HG03139 (cell line): Measurements from ENCODE around the gene TIGD2.

Source experiments
- ATAC-seq: cut with Tn5 transposase; IDR thresholded peaks from one replicate; pipeline ENCODE4 v1.9.1; 2021; ENCODE audit not compliant: unreplicated experiment

TIGD2 gene

DNA sequence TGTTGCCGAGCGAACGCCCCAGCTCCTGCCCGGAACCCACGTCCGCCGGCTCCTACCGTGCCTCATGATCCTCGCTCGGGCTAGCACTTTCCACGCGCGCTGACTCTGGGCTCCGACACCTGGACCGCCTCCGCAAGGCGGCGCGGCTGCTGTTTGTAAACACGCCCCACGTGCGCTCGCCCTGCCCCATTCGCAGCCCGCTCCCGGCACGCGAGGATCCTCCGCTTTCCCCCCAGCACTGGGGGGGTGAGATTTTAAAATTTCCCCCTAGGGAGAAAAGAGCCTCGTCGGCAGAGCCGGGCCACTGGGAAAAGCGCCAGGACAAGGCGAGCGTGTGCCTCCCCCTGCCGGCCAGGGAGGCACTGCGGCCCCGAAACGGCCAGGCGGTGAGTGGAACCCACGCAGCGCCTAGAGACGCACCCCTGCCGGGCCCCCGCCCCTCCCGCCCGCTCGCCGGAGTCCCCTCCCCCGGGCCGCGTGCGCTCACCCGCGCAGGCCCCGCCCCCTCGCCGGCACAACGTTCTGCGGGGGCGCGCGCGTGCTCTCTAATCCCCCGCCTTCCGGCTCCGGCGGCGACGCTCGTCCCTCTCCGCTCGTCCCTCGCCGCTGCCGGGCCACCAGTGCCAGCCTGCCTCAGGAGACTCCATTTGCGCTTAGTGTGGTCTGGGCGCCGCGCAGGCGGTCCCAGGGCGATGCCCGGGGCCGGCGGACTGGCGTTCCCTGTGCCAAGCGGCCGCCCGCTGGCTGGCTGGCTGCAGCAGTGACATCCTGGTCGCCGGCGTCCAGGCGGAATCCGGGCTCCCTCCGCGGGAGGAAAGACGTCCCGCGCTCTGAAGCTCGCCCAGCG, at the start of gene TIGD2:
Gene TIGD2 (plus strand): TSS at position 548 of the 847 bp plus-strand sequence. CDS start 1,442 bp downstream, outside the sequence.
- peak; percentile 93 for ATAC-seq

DNA sequence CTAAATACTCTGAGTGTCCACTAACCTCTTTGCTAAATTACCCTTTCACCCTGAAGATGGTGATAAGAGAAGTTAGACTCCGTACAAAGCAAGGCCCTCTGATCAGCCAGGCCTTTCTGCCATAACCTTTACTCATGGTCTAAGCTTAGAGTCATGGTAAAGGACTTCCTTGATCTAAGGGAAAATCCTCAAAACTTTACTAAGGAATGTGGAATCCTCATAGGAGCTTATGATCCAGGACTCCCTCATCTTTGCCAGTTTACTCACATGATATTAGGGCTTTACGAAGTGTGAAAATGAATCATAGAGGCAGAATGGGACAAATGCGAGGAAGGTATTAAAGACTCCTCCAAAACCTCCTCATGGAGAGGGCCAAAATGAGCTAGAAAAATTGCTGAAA, 46.5 kb upstream of the TIGD2 start:
- no peak for ATAC-seq

DNA sequence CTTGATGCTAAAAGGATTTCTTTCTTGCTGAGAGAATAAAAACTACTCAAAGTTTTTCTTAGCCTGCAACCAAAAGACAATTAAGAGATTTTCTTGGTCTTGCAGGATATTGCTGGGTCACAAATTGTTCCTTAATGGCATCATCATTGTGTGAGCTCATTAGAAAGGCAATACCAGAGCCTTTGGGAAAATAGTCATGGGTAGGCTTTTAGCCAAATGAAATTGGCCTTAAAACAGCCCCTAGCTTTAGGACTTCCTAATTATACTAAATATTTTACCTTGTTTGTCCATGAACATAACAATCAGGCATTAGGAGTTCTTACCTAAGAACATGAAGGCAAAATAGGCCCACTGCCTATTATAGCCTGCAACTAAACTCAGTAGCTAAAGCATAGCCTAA, 43.9 kb upstream of the TIGD2 start:
- ATAC-seq: no peak

DNA sequence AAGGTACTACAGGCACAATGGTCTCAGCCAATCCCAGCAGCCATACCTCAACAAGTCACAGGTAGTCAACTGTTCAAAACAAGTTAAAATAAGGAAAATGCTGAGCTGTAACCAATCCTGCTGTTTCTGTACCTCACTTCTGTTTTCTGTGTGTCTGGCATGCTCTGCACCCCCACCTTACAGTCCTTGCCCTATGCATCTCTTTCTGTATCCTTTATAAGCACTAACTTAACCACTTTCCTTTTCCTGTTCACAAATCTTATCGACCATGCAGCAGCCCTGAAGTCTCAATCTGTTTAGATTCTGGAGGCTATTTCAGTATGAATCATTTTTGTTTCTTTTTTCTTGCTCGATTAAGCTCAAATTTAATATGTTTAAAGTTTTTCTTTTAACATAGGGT, 41.9 kb upstream of the TIGD2 start:
- ATAC-seq: peak; percentile 78

DNA sequence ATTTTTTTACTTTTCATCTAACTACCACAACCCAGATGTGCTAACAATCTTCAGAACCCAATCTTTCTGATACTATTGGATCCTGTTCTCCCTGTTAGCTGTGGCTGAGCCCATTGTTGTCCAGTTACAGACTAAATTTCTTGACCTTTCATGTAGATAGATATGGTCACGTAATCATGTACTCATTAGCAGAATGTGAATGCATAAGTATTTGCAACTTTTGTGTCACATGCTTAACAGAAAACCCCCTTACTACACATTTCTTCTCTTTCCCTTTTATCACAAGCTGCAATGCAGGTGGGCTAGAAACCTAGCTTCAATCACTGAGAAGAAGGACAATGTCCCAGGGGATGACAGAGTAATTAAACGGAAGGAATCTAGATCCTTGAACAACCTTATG, 41.3 kb upstream of the TIGD2 start:
- ATAC-seq: peak; percentile 42

DNA sequence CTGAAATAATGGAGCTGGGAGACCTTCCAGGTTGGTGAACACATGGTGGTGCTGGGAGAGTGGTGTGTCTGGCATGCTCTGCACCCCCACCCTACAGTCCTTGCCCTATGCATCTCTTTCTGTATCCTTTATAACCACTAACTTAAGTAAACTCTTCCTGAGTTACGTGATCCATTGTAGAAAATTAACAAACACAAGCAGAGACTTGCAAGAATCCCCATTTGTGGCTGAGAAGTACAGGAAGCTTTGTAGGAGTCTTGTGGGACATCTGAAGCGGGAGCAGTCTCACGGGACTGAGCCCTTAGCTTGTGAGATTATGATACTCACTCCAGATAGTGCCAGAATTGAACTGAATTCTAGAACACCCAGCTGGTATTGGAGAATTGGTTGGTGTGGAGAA, 40.0 kb upstream of the TIGD2 start:
- no peak for ATAC-seq

DNA sequence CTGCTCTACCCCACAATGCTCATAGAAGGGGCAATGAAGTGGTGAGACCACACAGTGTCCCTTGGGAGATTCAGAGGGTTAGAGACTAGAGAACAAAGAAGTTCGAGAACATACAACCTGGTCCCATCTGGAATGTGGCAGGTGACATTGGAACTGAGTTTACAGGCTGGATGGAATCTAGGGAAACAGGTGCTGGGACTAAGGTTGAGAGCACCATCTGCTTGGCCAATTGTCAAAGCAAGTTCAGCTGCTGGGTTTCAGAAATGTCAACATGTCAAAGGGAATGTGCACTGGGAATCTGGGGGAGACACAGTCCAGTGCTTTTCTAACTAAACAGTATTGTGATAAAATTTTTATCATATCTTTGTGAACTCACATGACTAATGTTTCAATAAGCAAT, 38.4 kb upstream of the TIGD2 start:
- ATAC-seq: no peak

DNA sequence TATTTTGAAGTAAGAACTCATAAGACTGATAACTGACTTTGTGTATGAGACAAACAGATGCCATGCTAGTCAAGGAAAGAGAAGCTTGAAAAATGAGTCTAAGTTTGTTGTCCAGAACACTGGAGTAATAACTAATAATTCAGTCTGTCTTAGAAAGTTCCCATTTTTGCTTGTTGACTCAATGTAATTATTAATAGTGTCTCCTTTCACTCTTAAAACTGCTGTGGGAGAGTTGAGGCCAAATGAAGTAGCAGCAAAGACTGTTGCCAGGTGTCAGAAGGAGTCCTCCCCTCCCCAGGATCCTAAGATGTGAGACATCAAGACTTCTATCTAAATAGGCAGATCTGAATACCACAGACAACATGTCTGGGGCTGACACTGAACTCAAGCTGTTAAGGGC, 33.6 kb upstream of the TIGD2 start:
- ATAC-seq: no peak

DNA sequence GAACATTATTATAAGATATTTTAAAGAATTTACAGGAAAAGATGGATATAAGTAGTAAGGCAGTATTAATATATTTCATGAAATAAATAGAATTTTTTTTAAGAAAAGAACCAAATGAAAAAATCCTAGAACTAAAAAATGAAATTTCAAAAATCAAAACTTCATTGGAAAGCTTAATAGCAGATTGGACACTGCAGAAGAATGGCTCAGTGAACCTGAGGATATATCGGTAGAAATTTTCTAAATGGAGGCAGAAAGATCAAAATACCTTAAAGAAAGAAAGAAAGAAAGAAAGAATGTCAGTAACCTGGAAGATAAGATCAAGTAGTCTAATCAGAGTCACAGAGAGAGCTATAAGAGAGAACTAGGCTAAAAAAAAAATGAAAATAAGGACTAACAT, 33.0 kb upstream of the TIGD2 start:
- ATAC-seq: no peak

DNA sequence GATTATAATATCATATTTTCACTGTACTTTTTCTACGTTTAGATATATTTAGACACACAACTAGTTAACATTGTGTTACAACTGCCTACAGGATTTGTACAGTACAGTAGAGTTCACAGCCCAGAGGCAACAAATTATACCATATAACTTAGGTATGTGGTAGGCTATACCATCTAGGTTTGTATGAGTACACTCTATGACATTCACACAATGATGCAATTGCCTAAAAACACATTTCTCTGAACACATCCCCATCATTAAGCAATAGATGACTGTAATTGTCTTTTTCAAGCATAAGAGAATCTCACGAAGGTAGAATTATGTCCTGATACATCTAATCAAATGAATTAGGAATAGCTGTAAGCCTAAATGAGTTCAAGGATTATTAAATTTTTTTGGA, 12.3 kb upstream of the TIGD2 start:
- no peak for ATAC-seq

DNA sequence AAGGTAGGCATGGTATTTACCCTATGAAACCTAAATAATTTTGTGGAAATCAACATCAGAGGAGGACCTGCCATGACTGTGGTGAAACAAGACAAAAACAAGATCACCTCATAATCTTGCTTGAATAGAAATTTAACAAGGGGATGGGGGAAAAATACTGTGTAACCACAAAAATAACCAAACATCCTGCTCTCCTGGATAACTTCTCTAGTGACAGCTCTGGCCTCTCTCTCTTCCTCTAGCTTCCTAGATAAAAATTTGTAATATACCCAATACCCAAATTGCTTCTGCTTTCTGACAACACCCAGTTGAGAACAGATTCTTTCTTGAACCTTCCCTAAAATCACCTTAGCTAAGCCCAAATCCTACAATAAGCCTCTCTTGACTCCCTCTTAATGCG, 11.9 kb upstream of the TIGD2 start:
- no peak for ATAC-seq

DNA sequence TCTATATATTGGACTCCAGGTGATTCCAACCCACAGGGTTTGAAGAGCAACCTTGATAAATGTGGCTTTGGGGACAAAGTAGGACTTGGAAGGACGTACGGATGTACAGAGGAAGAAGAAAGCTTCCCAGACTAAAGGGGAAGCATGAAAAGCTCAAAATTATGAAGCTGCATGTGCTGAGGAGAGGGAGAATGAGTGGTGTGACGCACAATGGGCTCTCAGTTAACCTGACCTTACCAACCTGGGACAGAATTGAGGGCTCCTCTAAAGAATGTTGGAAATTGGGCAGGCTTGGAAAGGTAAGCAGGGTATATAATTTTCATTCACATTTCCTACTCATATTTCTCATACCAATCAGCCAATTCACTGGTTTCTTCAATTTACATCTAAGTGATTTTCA, 10.5 kb upstream of the TIGD2 start:
- ATAC-seq: no peak

DNA sequence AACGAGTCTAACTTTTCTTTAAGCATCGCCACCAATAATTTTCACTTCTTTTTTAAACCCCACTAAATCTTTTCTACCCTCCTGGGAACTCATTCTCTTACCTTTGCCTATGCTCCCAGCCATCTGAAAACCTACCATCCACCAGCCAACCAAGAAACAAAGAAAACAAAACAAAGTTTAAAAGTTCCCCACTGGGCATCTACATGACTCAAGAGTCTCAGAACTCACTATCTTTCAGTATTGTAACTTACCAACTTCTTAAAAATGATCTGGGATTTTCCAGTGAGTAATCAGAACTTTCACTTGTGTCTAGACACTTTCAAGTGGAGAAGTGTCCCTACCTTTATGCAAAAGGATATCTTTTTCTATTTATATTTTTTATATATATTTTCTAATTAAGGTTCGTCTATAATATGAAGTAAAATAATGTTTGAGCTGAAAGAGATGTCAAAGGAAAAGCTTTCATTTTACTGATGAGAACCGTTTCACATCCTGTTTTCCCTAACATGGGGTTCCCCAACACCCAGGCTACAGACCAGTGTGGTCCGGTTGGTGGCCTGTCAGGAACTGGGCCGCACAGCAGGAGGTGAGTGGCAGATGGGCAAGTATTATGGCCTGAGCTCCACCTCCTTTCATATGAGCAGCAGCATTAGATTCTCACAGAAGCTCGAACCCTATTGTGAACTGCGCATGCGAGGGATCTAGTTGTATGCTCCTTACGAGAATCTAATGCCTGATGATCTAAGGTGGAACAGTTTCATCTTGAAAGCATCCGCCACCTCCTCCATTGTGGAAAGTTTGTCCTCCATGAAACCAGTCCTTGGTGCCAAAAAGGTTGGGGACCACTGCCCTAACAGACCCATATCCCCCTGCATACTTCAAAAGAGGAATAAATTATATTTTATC, 9.8 kb upstream of the TIGD2 start:
- peak; percentile 90 for ATAC-seq

DNA sequence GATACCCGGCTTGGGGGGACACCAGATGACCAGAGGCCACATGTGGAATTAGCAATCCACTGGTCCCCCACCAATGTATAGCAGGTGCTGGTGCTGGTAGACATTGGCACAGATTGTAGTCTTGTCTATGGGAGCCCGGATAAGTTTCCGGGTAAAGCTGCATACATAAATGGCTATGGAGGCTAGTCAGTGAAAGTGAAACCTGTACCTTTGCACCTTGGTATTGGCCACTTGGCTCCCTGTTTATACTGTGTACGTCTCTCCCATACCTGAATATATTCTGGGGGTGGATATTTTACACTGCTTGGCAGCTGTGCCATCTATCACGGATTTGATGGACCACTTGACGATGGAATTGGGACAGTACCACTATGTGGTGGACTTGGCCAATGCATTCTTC, 5.6 kb upstream of the TIGD2 start:
- no peak for ATAC-seq

DNA sequence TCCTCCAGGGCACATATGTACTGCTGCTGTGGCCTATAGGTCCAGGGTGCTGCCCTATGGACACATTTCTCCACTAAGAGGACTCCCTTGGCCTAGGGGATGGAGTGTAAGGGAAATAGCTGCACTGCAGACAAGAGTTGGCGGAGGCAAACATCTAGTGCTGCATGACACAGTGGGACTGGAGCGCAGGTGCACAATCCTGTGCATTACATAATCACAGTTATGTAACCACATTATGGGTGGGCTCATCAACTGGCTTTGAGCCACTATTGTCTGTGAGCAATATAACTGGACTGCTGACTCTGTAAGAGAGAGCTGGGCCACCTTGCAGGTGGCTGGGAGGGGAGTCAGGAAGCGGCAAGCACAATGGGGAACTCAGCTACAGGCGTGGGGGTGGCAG, 3.2 kb upstream of the TIGD2 start:
- ATAC-seq: no peak

DNA sequence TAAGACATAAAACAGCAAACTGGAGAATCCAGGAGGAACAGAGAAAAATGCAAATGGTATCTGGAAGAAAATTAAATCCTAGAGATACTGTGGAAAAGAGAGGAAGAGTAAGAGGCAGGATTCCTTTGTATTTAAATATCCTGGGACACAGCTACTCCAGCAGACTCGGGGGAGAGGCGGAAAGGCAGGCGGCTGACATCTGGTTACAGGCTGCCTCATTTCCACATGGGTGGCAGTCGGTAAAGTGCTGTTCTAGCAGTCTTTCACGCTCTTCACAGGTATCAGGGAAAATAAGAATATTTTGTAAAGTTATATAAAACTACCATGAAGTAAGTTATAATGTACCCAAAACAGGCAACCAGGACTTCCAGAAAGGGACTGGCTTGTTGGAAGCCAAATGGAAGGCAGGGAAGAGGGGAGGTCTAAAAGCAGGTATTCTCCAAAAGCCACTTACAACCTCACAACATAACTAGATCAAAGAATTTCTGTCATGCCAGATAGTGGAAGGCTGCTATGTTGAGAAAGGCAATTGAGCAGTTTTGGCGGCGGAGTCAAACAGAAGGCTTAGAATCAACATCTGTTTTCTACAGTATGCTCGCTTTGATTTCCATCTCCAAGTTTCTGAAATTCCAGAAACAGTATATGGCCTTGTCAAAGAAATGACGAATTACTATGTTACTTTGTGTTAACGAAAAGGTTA, 1.3 kb upstream of the TIGD2 start:
- ATAC-seq: no peak

DNA sequence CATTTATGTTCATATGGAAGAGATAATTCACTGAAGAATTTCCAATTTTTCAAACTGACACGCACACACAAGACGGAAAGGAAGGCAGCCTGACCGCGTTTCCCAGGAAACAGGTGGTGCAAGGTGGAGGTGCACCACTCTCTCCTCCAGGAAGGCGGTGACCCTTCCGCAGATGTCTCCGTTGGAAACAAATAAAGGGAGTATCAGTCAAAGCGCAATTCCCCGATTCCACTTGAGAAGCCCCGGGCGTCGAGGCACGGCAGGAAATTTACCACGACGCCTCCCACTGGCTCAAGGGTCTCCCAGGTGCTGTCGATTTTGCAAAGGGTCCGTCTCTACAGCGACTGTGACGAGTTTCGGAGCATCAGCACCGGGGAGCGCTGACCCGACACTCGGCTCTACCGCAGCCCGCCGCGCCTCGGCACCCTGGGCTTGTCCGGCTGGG, 770 bp upstream of the TIGD2 start:
- ATAC-seq: no peak

DNA sequence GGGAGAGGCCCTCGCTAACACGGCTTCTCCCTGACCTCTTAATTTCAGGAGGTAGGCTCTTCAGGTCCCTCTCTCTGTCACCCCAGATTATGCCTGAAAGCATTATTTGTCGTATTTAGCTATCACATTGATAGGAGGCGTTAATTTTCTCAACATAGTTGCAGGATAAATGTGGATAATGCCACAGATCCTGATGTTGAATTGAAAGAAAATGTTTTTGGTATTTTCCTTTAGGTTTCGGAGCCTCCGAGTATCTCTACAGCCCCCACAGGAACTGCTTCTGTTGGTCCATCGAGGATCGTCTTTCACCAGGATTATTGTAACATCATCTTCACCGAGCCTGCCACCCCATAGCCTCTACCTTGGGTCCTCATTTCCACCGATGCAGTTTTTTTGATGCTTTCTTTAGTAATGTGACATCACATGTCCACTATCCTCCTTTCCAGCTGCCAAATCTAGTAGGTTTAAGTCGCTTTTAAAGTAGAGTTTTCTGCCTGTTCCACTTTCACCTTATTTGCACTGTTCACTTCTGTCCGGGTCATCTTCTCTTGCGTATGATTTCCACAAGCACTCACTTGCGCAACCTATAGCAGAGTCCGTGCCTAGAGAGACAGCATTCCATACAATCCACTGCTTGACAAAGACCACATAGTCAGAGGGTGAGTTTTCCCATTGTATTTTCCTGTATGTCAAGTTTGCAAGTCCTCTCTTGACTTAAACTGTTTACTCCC, 665 bp downstream of the TIGD2 start:
- ATAC-seq: no peak

DNA sequence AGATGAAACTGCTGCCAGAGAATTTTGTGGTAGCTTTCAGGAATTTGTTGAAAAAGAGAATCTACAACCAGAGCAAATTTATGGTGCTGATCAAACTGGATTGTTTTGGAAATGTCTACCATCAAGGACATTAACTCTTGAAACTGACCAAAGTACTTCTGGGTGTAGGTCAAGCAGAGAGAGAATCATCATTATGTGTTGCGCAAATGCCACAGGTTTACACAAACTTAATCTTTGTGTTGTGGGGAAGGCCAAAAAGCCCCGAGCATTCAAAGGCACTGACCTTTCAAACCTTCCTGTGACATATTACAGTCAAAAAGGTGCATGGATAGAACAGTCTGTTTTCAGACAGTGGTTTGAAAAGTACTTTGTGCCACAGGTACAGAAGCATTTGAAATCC, 2.1 kb downstream of the TIGD2 start:
- no peak for ATAC-seq

DNA sequence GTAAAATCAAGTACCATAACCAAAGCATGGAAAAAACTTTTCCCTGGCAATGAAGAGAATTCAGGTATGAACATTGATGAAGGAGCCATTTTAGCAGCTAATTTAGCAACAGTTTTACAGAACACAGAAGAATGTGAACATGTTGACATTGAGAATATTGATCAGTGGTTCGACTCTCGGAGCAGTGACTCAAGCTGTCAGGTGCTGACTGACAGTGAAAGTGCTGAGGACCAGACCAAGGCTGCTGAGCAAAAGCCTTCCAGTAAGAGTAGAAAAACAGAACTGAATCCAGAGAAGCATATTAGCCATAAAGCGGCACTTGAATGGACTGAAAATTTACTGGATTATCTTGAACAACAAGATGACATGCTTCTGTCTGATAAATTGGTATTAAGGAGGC, 2.8 kb downstream of the TIGD2 start:
- ATAC-seq: no peak

DNA sequence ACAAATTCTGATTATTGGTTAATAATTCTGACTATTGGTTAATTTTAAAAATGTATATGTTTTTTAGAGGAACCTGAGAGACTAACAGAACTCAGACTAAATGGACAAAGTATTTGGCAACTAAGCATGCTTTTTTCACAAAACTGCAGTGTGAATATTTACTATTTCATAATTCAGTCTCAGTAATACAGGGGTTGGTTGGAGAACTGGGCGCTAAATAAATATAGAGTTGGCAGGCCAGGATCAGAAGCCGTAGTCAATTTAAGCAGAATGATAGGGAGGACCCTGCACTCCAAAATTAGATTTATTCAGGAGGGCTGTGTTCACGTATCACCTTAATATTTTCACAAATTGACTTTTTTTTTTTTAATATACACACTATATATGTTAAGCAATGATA, 5.8 kb downstream of the TIGD2 start:
- no peak for ATAC-seq
